ENCODE results near the gene ZNF469.
A peak's percentile ranks its signal among the peaks of the same experiment; 100 is the strongest.

Gene ZNF469

GRCh38 chr16:88393571-88393970 lies 10.8 kb downstream of the ZNF469 start:
- DNase-seq (ENCODE audit: low spot score in 2 of 2) (no peak), ATAC-seq (ENCODE audit: low read depth) (no peak)
- no peak overlapping the region for H3K27ac Mint-ChIP-seq
- peaks cover 2% of the 10 kb centered on the region for H3K36me3 Mint-ChIP-seq
- H3K27me3 Mint-ChIP-seq = peaks cover 23% of the 10 kb centered on the region
- H3K9me3 Mint-ChIP-seq = peaks cover 5% of the 10 kb centered on the region
- no peaks in the 10 kb centered on the region for H3K4me1 Mint-ChIP-seq
- no peak overlapping the region for H3K4me3 Mint-ChIP-seq

- Mint-ChIP-seq H3K4me1 (no peaks in the 10 kb centered on the region), H3K27ac (no peak overlapping the region), H3K27me3 (peaks cover 20% of the 10 kb centered on the region), H3K9me3 (peaks cover 5% of the 10 kb centered on the region), H3K4me3 (no peak overlapping the region), H3K36me3 (peaks cover 2% of the 10 kb centered on the region)
- no peak for ATAC-seq (ENCODE audit: low read depth)
- no peak for DNase-seq (ENCODE audit: low spot score in 2 of 2)
Observed at GRCh38 chr16:88394426-88394825, 11.7 kb downstream of the ZNF469 start.

- Mint-ChIP-seq H3K4me1 (no peaks in the 10 kb centered on the region), H3K36me3 (peaks cover 2% of the 10 kb centered on the region), H3K9me3 (peaks cover 5% of the 10 kb centered on the region), H3K27ac (no peak overlapping the region), H3K4me3 (no peak overlapping the region), H3K27me3 (peaks cover 15% of the 10 kb centered on the region)
- DNase-seq (ENCODE audit: low spot score in 2 of 2) (no peak), ATAC-seq (ENCODE audit: low read depth) (no peak)
Observed at GRCh38 chr16:88395669-88396584, 13.2 kb downstream of the ZNF469 start.

GRCh38 chr16:88398170-88398873 lies 15.6 kb downstream of the ZNF469 start:
- ATAC-seq (ENCODE audit: low read depth) (no peak), DNase-seq (ENCODE audit: low spot score in 2 of 2) (no peak)
- Mint-ChIP-seq H3K9me3 (peaks cover 11% of the 10 kb centered on the region), H3K27me3 (peaks cover 19% of the 10 kb centered on the region), H3K4me3 (no peak overlapping the region), H3K27ac (no peak overlapping the region), H3K36me3 (peaks cover 2% of the 10 kb centered on the region), H3K4me1 (no peaks in the 10 kb centered on the region)

GRCh38 chr16:88398874-88399178 lies 16.1 kb downstream of the ZNF469 start:
- Mint-ChIP-seq H3K27me3 (peaks cover 19% of the 10 kb centered on the region), H3K4me1 (no peaks in the 10 kb centered on the region), H3K27ac (no peak overlapping the region), H3K36me3 (peaks cover 2% of the 10 kb centered on the region), H3K4me3 (no peak overlapping the region), H3K9me3 (peaks cover 11% of the 10 kb centered on the region)
- ATAC-seq (ENCODE audit: low read depth) (no peak), DNase-seq (ENCODE audit: low spot score in 2 of 2) (no peak)

- H3K4me3 Mint-ChIP-seq = no peak overlapping the region
- no peak for ATAC-seq (ENCODE audit: low read depth)
- H3K27me3 Mint-ChIP-seq = peaks cover 22% of the 10 kb centered on the region
- peaks cover 2% of the 10 kb centered on the region for H3K36me3 Mint-ChIP-seq
- H3K4me1 Mint-ChIP-seq = no peaks in the 10 kb centered on the region
- no peak overlapping the region for H3K27ac Mint-ChIP-seq
- DNase-seq (ENCODE audit: low spot score in 2 of 2) = no peak
- H3K9me3 Mint-ChIP-seq = peaks cover 11% of the 10 kb centered on the region
Observed at GRCh38 chr16:88400186-88400585, 17.4 kb downstream of the ZNF469 start.

- H3K36me3 Mint-ChIP-seq = peaks cover 2% of the 10 kb centered on the region
- peaks cover 19% of the 10 kb centered on the region for H3K27me3 Mint-ChIP-seq
- H3K4me1 Mint-ChIP-seq = no peaks in the 10 kb centered on the region
- ATAC-seq (ENCODE audit: low read depth) (no peak), DNase-seq (ENCODE audit: low spot score in 2 of 2) (no peak)
- H3K9me3 Mint-ChIP-seq = peaks cover 11% of the 10 kb centered on the region
- no peak overlapping the region for H3K27ac Mint-ChIP-seq
- H3K4me3 Mint-ChIP-seq = no peak overlapping the region
Observed at GRCh38 chr16:88401604-88402246, 19.0 kb downstream of the ZNF469 start.

GRCh38 chr16:88402551-88403240 lies 19.9 kb downstream of the ZNF469 start:
- peaks cover 10% of the 10 kb centered on the region for H3K9me3 Mint-ChIP-seq
- no peak for DNase-seq (ENCODE audit: low spot score in 2 of 2)
- H3K4me1 Mint-ChIP-seq = peaks cover 2% of the 10 kb centered on the region
- no peak overlapping the region for H3K27ac Mint-ChIP-seq
- H3K4me3 Mint-ChIP-seq = no peak overlapping the region
- ATAC-seq (ENCODE audit: low read depth) = no peak
- peaks cover 19% of the 10 kb centered on the region for H3K27me3 Mint-ChIP-seq
- H3K36me3 Mint-ChIP-seq = no peaks in the 10 kb centered on the region

GRCh38 chr16:88403794-88404581 lies 21.2 kb downstream of the ZNF469 start:
- Mint-ChIP-seq H3K4me1 (peaks cover 6% of the 10 kb centered on the region), H3K4me3 (no peak overlapping the region), H3K9me3 (peaks cover 6% of the 10 kb centered on the region), H3K27ac (no peak overlapping the region), H3K36me3 (no peaks in the 10 kb centered on the region), H3K27me3 (peaks cover 19% of the 10 kb centered on the region)
- no peak for DNase-seq (ENCODE audit: low spot score in 2 of 2)
- no peak for ATAC-seq (ENCODE audit: low read depth)

GRCh38 chr16:88404769-88405168 lies 22.0 kb downstream of the ZNF469 start:
- H3K9me3 Mint-ChIP-seq = peaks cover 6% of the 10 kb centered on the region
- peaks cover 18% of the 10 kb centered on the region for H3K27me3 Mint-ChIP-seq
- peak overlapping the region; percentile 12 for H3K27ac Mint-ChIP-seq
- H3K4me3 Mint-ChIP-seq = no peak overlapping the region
- H3K36me3 Mint-ChIP-seq = no peaks in the 10 kb centered on the region
- DNase-seq (ENCODE audit: low spot score in 2 of 2) = no peak
- no peak for ATAC-seq (ENCODE audit: low read depth)
- H3K4me1 Mint-ChIP-seq = peaks cover 6% of the 10 kb centered on the region

GRCh38 chr16:88405216-88406060 lies 22.7 kb downstream of the ZNF469 start:
- Mint-ChIP-seq H3K4me1 (peaks cover 6% of the 10 kb centered on the region), H3K27ac (peak overlapping the region; percentile 12), H3K27me3 (peaks cover 17% of the 10 kb centered on the region), H3K9me3 (peaks cover 6% of the 10 kb centered on the region), H3K36me3 (no peaks in the 10 kb centered on the region), H3K4me3 (no peak overlapping the region)
- DNase-seq (ENCODE audit: low spot score in 2 of 2) (no peak), ATAC-seq (ENCODE audit: low read depth) (no peak)

GRCh38 chr16:88406096-88407041 lies 23.6 kb downstream of the ZNF469 start:
- no peak overlapping the region for H3K27ac Mint-ChIP-seq
- ATAC-seq (ENCODE audit: low read depth) = no peak
- H3K36me3 Mint-ChIP-seq = no peaks in the 10 kb centered on the region
- H3K4me1 Mint-ChIP-seq = peaks cover 6% of the 10 kb centered on the region
- peaks cover 15% of the 10 kb centered on the region for H3K27me3 Mint-ChIP-seq
- no peak for DNase-seq (ENCODE audit: low spot score in 2 of 2)
- H3K9me3 Mint-ChIP-seq = peaks cover 6% of the 10 kb centered on the region
- no peak overlapping the region for H3K4me3 Mint-ChIP-seq

Measured in memory B cell (primary cell).